HepG2 (cell line): ENCODE results near the gene NGB. TPM values are rescaled to one million over a fixed set of nuclear protein-coding genes. Genes with fewer than 3 reads are reported as not detected.

Experiments used
- ATAC-seq: fragments of 200-7000 bp; cut with Tn5 transposase; 3 replicates; pipeline ENCODE4 v1.9.1; 2020; ENCODE audit warnings: mild to moderate bottlenecking, moderate library complexity
- BruUV-seq: library from RNA; stranded (reverse); fragments of 400-500 nt; replicated peaks from 2 replicates; lab custom pipeline; 2021; lab: Mats Ljungman, UMichigan
- CTCF ChIA-PET: fragments of 300-600 bp; formaldehyde crosslinking; extraction: SDS; loops from one replicate; lab custom pipeline; 2021; ENCODE audit warnings: low total read pairs, inconsistent platforms, low intra/inter-chr PET ratio; lab: Yijun Ruan, JAX
- POLR2A ChIA-PET: fragments of 350-600 bp; sonication (Branson Sonifier 250); formaldehyde crosslinking; loops from one replicate; lab custom pipeline; 2020; ENCODE audit warnings: antibody characterized with exemption, inconsistent platforms; lab: Yijun Ruan, JAX
- DNase-seq: peaks from one replicate; pipeline ENCODE4 v3.0.0-alpha.2; 2015; ENCODE audit warnings: low spot score
- FAIRE-seq: peaks from 3 replicates; lab custom pipeline; 2011; peaks lifted over from hg19 to GRCh38; lab: Jason Lieb, UNC
- H2AFZ ChIP-seq: one replicate; pipeline ENCODE4 v1.6.1; 2011; ENCODE audit warnings: low read length, inconsistent platforms
- H3K27ac ChIP-seq: fragments of 300-600 bp; 3 replicates; pipeline ENCODE4 v1.8.0; 2011; ENCODE audit warnings: mixed run types, mild to moderate bottlenecking, mixed read lengths, low read length, inconsistent platforms; ENCODE audit not compliant: insufficient read depth; ENCODE audit errors: extremely low read length
- H3K27me3 ChIP-seq, 2 experiments: fragments of 200-600 bp in 1 of 2; 2 replicates in 1 of 2; 3 replicates in 1 of 2; pipeline versions ENCODE4 v1.6.0 to v1.8.0; 2011; ENCODE audit warnings: low read length in 2 of 2, mild to moderate bottlenecking in 2 of 2, moderate library complexity in 2 of 2, inconsistent platforms in 1 of 2; ENCODE audit not compliant: insufficient read depth in 2 of 2, control insufficient read depth in 1 of 2
- H3K36me3 ChIP-seq, 2 experiments: fragments of 200-600 bp in 1 of 2; replicated peaks in 1 of 2; 2 replicates in 1 of 2; 3 replicates in 1 of 2; pipeline versions ENCODE4 v1.5.1 to v1.8.0; 2011; ENCODE audit warnings: low read length in 2 of 2, inconsistent platforms in 1 of 2; ENCODE audit not compliant: insufficient read depth in 2 of 2, control insufficient read depth in 1 of 2
- H3K4me1 ChIP-seq: 2 replicates; pipeline ENCODE4 v1.5.1; 2012; ENCODE audit warnings: low read length, inconsistent platforms; ENCODE audit not compliant: insufficient read depth
- H3K4me2 ChIP-seq: 2 replicates; pipeline ENCODE4 v1.6.0; 2011; ENCODE audit warnings: low read depth, low read length, inconsistent platforms
- H3K4me3 ChIP-seq, 3 experiments: fragments of 200-600 bp in 1 of 3; sonication (generic), shearing (Covaris generic) in 1 of 3; replicated peaks in 1 of 3; 2 replicates each; pipeline ENCODE4 v1.5.1; 2011 to 2016; ENCODE audit warnings: low read length in 3 of 3, inconsistent platforms in 2 of 3, low read depth in 2 of 3, mild to moderate bottlenecking in 2 of 3, control low read depth in 1 of 3, mixed read lengths in 1 of 3; ENCODE audit not compliant: insufficient read depth in 1 of 3
- H3K79me2 ChIP-seq: one replicate; pipeline ENCODE4 v1.6.1; 2011; ENCODE audit warnings: low read length, inconsistent platforms; ENCODE audit not compliant: insufficient read depth
- H3K9ac ChIP-seq: 2 replicates; pipeline ENCODE4 v1.6.0; 2011; ENCODE audit warnings: mild to moderate bottlenecking, low read depth, low read length, inconsistent platforms; ENCODE audit not compliant: insufficient read depth
- H3K9me3 ChIP-seq: 2 replicates; pipeline ENCODE4 v1.5.1; 2012; ENCODE audit warnings: mild to moderate bottlenecking, low read length
- H4K20me1 ChIP-seq: 2 replicates; pipeline ENCODE4 v1.6.0; 2011; ENCODE audit warnings: inconsistent platforms, mild to moderate bottlenecking, low read length, moderate library complexity; ENCODE audit not compliant: insufficient read depth
- EEA1 ChIP-seq: sonication (generic); formaldehyde crosslinking; IDR thresholded peaks from 2 replicates; pipeline ENCODE4 v1.5.1; 2020; ENCODE audit warnings: mild to moderate bottlenecking, missing genetic modification reagents, borderline replicate concordance
- GZF1 ChIP-seq: sonication (generic); formaldehyde crosslinking; IDR thresholded peaks from 2 replicates; pipeline ENCODE4 v1.5.1; 2020; ENCODE audit warnings: mild to moderate bottlenecking, missing genetic modification reagents
- HNRNPK ChIP-seq: fragments of 200-400 bp; formaldehyde crosslinking; IDR thresholded peaks from 2 replicates; pipeline ENCODE4 v1.6.1; 2018; ENCODE audit warnings: low read length, low read depth, moderate library complexity, mild to moderate bottlenecking; ENCODE audit not compliant: poor library complexity, severe bottlenecking
- ISL2 ChIP-seq: sonication (generic); formaldehyde crosslinking; IDR thresholded peaks from 2 replicates; pipeline ENCODE4 v1.5.0; 2020; ENCODE audit warnings: missing genetic modification reagents
- MBNL3 ChIP-seq: fragments of 250-450 bp; sonication (Bioruptor Pico); conservative IDR thresholded peaks from 2 replicates; pipeline ENCODE4 v1.8.0; 2022; ENCODE audit warnings: mild to moderate bottlenecking, inconsistent platforms
- NFIB ChIP-seq: sonication (generic); formaldehyde crosslinking; IDR thresholded peaks from 2 replicates; pipeline ENCODE4 v1.9.0; 2021; ENCODE audit warnings: missing genetic modification reagents, mild to moderate bottlenecking, borderline replicate concordance
- NR3C1 ChIP-seq: sonication (generic); formaldehyde crosslinking; IDR thresholded peaks from 2 replicates; pipeline ENCODE4 v1.4.0; 2020; ENCODE audit warnings: missing genetic modification reagents
- PCBP2 ChIP-seq: fragments of 200-400 bp; formaldehyde crosslinking; optimal IDR thresholded peaks from 2 replicates; pipeline ENCODE3; 2018; ENCODE audit warnings: low read length, low read depth; ENCODE audit not compliant: poor library complexity, severe bottlenecking
- TEAD3 ChIP-seq: optimal IDR thresholded peaks from 2 replicates; pipeline ENCODE3; 2016; ENCODE audit warnings: borderline replicate concordance
- TEF ChIP-seq: sonication (generic); formaldehyde crosslinking; IDR thresholded peaks from 2 replicates; pipeline ENCODE4 v1.5.0; 2020; ENCODE audit warnings: missing genetic modification reagents
- ZBTB10 ChIP-seq: sonication (generic); formaldehyde crosslinking; IDR thresholded peaks from 2 replicates; pipeline ENCODE4 v1.4.0; 2020; ENCODE audit warnings: missing genetic modification reagents, borderline replicate concordance
- ZBTB2 ChIP-seq: sonication (generic); formaldehyde crosslinking; IDR thresholded peaks from 2 replicates; pipeline ENCODE4 v1.8.0; 2022; ENCODE audit warnings: low read depth, missing genetic modification reagents
- ZFY ChIP-seq: sonication (generic); formaldehyde crosslinking; IDR thresholded peaks from 2 replicates; pipeline ENCODE4 v1.4.0; 2020; ENCODE audit warnings: missing genetic modification reagents
- ZNF550 ChIP-seq: sonication (generic); formaldehyde crosslinking; IDR thresholded peaks from 2 replicates; pipeline ENCODE4 v1.4.0; 2020; ENCODE audit warnings: mild to moderate bottlenecking, missing genetic modification reagents, borderline replicate concordance
- ZNF75D ChIP-seq: sonication (generic); formaldehyde crosslinking; IDR thresholded peaks from 2 replicates; pipeline ENCODE4 v1.8.1; 2023; ENCODE audit warnings: missing genetic modification reagents, mild to moderate bottlenecking, borderline replicate concordance
- ZNF777 ChIP-seq: sonication (generic); formaldehyde crosslinking; IDR thresholded peaks from 2 replicates; pipeline ENCODE4 v1.4.0; 2020; ENCODE audit warnings: missing genetic modification reagents
- WGBS: methylation state at CpG from one replicate; pipeline ENCODE4 v1.1.6; 2017; ENCODE audit warnings: low lambda C conversion rate; 5-methylcytosine and 5-hydroxymethylcytosine counted together
- in situ Hi-C: cut with HindIII; loops from 2 replicates; pipeline ENCODE4 v1.10.0; 2017; ENCODE audit warnings: low pct_unique_long_range_greater_than_20kb; ENCODE audit not compliant: extremely low pct_ligation_motif_present
- intact Hi-C: fragments of 100-400 bp; cut with micrococcal nuclease; formaldehyde crosslinking; loops from one replicate; pipeline ENCODE4 v1.10.0; 2022; ENCODE audit not compliant: unreplicated experiment
- polyA plus RNA-seq, 8 experiments: library from polyadenylated mRNA; depleted of rRNA in 3 of 8; stranded (reverse) in 7 of 8; unstranded in 1 of 8; fragments of >200 nt; fragmentation: Illumina TruSeq in 4 of 8; extraction: Trizol in 4 of 8; gene quantifications; 2 replicates each; pipeline versions ENCODE4 v1.2.1 to v1.2.3, GENCODE V29; 2011 to 2016; ENCODE audit warnings: low read depth in 4 of 8, missing spikeins in 1 of 8, mixed read lengths in 1 of 8; ENCODE audit not compliant: insufficient read depth in 1 of 8
- total RNA-seq, 5 experiments: library from RNA; depleted of rRNA; stranded (reverse); fragments of >200 nt; fragmentation: Illumina TruSeq; extraction: Trizol; gene quantifications; 2 replicates each; pipeline ENCODE4 v1.2.3, GENCODE V29; 2016; ENCODE audit warnings: low read depth in 1 of 5
- TF ChIP-seq, protein P1 (sequence below): sonication (generic); formaldehyde crosslinking; IDR thresholded peaks from 2 replicates; pipeline ENCODE4 v1.5.0; 2020; ENCODE audit warnings: missing genetic modification reagents
- TF ChIP-seq, protein P2 (sequence below): IDR thresholded peaks from 2 replicates; pipeline ENCODE4 v1.6.1; 2012; ENCODE audit warnings: inconsistent platforms

NGB gene
- total and polyA plus RNA-seq, 2 of the 13 experiments (the other 11 are each of a cell fraction or from before 2014, with no cell fraction given): 0.04 TPM; not detected in 1

GRCh38 chr14:77313371-77313770, 42.4 kb upstream of the NGB start:
- no peaks in the 10 kb centered on the region for H3K27me3 ChIP-seq
- no peak overlapping the region for H2AFZ ChIP-seq
- intact Hi-C loops: loop anchor here (5.0 kb wide), 1 partner anchor 161 kb away; no protein-coding TSS in a partner anchor
- H3K79me2 ChIP-seq: peaks cover 30% of the 10 kb centered on the region
- DNase-seq (no peak), ATAC-seq (no peak), FAIRE-seq (no peak)
- no peak overlapping the region for H3K27ac ChIP-seq
- in situ Hi-C loops: no loop called here
- H3K36me3 ChIP-seq: peaks cover 0 to 3% of the 10 kb centered on the region in 2 experiments; a peak in 3 of 5 replicates
- no peak overlapping the region for H3K9ac ChIP-seq
- ChIA-PET POLR2A (interaction anchor here (5.5 kb wide), 1 partner anchor 10 kb away, joined by 70 read pairs; no protein-coding TSS in a partner anchor), CTCF (interaction anchor here (0.8 kb wide), 1 partner anchor 161 kb away, joined by 3 read pairs; no protein-coding TSS in a partner anchor)
- no peak overlapping the region for H3K4me2 ChIP-seq
- TF ChIP-seq TEF (CRISPR knock-in tag) (no peak), MBNL3 (no peak), EEA1 (no peak), ZNF75D (CRISPR knock-in tag) (no peak), NR3C1 (CRISPR knock-in tag) (no peak), ZNF550 (no peak), GZF1 (CRISPR knock-in tag) (no peak), NFIB (CRISPR knock-in tag) (no peak), TEAD3 (CRISPR knock-in tag) (no peak), PCBP2 (no peak), HNRNPK (no peak), ZBTB2 (CRISPR knock-in tag) (no peak), ISL2 (CRISPR knock-in tag) (no peak), ZFY (CRISPR knock-in tag) (no peak), ZBTB10 (CRISPR knock-in tag) (no peak), ZNF777 (CRISPR knock-in tag) (no peak)
- TF ChIP-seq, protein P1, sequence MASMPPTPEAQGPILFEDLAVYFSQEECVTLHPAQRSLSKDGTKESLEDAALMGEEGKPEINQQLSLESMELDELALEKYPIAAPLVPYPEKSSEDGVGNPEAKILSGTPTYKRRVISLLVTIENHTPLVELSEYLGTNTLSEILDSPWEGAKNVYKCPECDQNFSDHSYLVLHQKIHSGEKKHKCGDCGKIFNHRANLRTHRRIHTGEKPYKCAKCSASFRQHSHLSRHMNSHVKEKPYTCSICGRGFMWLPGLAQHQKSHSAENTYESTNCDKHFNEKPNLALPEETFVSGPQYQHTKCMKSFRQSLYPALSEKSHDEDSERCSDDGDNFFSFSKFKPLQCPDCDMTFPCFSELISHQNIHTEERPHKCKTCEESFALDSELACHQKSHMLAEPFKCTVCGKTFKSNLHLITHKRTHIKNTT (CRISPR knock-in tag): no peak
- TF ChIP-seq, protein P2, sequence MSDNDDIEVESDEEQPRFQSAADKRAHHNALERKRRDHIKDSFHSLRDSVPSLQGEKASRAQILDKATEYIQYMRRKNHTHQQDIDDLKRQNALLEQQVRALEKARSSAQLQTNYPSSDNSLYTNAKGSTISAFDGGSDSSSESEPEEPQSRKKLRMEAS: no peak
- H3K4me1 ChIP-seq: peaks cover 58% of the 10 kb centered on the region
- H3K4me3 ChIP-seq: no peak overlapping the region
- H3K9me3 ChIP-seq: no peaks in the 10 kb centered on the region
- no TSS peak for BruUV-seq
- 92% methylated on average over 1 of the region's 1 CpG for WGBS
- H4K20me1 ChIP-seq: no peaks in the 10 kb centered on the region
